Measurements from ENCODE around the gene GSC2. TPM values are rescaled to one million over a fixed set of nuclear protein-coding genes. Genes with fewer than 3 reads are reported as not detected.

Gene GSC2
- total RNA-seq, 2 experiments from 2014 or later, result not detected

DNA sequence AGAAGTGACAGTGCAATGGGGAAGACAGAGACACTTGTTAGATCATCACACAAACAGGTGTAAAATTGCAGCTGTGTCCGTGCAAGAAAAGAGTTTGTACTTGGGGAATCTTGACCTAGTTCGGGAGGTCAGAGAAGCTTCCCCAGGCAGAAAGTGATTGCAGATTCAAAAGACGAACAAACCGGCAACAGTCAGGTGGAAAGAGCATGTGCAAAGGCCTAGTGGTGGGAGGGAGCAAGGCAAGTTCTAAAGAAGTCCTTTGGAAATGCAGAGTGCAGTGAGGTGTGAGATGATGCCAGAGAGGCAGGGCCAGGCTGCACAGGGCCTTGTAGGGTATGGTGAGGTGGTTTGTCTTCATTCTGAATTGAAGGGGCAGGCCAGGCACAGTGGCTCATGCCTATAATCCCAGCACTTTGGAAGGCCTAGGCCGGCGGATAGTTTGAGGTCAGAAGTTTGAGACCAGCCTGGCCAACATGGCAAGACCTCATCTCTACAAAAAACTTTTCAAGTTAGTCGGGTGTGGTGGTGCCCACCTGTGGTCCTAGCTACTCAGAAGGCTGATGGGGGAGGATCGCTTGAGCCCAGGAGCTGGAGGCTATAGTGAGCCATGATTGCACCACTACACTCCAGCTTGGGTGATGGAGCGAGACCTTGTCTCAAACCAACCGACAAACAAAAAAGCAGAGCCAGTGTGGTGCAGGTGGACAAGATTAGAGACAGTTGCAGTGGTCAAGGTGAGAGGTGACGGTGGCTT is 3.7 kb downstream of the GSC2 start:
- Histone ChIP-seq H3K27me3 (ENCODE audit: control insufficient read depth in 1 of 2, insufficient read depth in 2 of 2, low read length in 2 of 2) (peaks cover 24 to 27% of the 10 kb centered on the region in 2 experiments), H3K9me3 (ENCODE audit: control insufficient read depth in 1 of 2, insufficient read depth in 1 of 2, low read length in 2 of 2) (peaks cover under 1 to 18% of the 10 kb centered on the region in 2 experiments), H3K36me3 (ENCODE audit: insufficient read depth, low read length) (peaks cover 14% of the 10 kb centered on the region), H3K4me3 (ENCODE audit: low read length) (no peak overlapping the region), H3K4me1 (ENCODE audit: insufficient read depth, low read length) (peaks cover 39% of the 10 kb centered on the region), H3K27ac (ENCODE audit: low read depth in 1 of 2, low read length in 2 of 2) (no peak overlapping the region)
- POLR2A ChIA-PET, result interaction anchor here (0.6 kb wide), 1 partner anchor 331 kb away, joined by 3 read pairs; no protein-coding TSS in a partner anchor
- no peak overlapping the region for H3K4me3 Mint-ChIP-seq
- TF ChIP-seq, protein P1, sequence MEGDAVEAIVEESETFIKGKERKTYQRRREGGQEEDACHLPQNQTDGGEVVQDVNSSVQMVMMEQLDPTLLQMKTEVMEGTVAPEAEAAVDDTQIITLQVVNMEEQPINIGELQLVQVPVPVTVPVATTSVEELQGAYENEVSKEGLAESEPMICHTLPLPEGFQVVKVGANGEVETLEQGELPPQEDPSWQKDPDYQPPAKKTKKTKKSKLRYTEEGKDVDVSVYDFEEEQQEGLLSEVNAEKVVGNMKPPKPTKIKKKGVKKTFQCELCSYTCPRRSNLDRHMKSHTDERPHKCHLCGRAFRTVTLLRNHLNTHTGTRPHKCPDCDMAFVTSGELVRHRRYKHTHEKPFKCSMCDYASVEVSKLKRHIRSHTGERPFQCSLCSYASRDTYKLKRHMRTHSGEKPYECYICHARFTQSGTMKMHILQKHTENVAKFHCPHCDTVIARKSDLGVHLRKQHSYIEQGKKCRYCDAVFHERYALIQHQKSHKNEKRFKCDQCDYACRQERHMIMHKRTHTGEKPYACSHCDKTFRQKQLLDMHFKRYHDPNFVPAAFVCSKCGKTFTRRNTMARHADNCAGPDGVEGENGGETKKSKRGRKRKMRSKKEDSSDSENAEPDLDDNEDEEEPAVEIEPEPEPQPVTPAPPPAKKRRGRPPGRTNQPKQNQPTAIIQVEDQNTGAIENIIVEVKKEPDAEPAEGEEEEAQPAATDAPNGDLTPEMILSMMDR (IDR thresholded peaks at IDR 0.05), result no peak
- CTCF ChIA-PET, result interaction anchor here (0.8 kb wide), 1 partner anchor 27 kb away, joined by 3 read pairs; no protein-coding TSS in a partner anchor
- peaks cover 13% of the 10 kb centered on the region for H3K36me3 Mint-ChIP-seq (ENCODE audit: low read depth)
- H3K27ac Mint-ChIP-seq, result no peak overlapping the region
- ATAC-seq (ENCODE audit: poor library complexity) (no peak), DNase-seq (peak in 1 of 14 experiments; percentile 16)
- peaks cover 26% of the 10 kb centered on the region for H3K4me1 Mint-ChIP-seq (ENCODE audit: low read depth)
- H3K27me3 Mint-ChIP-seq, result peaks cover 23% of the 10 kb centered on the region
- intact Hi-C loops (cut with DNase I, micrococcal nuclease), result loop anchor here (1.0 to 10.0 kb wide), 3 partner anchors 298 to 572 kb away; partner anchors contain the start of genes C22orf39 (in 1 of the 2), CDC45 (in 1 of the 2) and UFD1 (in 1 of the 2)
- H3K9me3 Mint-ChIP-seq, result no peaks in the 10 kb centered on the region

DNA sequence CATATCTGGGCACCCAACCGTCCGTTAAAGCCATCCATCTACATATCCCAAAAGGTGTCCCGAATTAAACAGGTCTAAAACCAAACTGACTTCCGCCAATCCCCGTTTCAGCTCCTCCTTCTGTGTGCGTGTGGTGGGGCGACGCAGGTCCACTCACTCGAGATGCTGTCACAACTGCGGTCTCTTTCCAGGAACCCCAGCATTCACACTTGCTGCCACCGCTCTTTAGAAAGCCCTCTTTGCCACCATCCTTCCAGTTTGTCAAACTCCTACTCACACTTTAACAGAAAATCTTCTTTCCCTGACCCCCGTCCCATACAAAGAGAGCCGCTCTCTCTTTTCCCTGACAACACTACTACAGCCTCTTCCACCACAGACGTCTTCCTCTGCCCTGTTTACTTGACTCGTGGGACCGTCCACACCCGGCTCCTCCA is 6.1 kb downstream of the GSC2 start:
- intact Hi-C loops (cut with DNase I, micrococcal nuclease), result loop anchor here (1.0 to 10.0 kb wide), 11 partner anchors 22 to 575 kb away; partner anchors contain the start of genes CDC45 (in 2 of the 2), UFD1 (in 2 of the 2), C22orf39 (in 1 of the 2) and CLTCL1 (in 1 of the 2)
- TF ChIP-seq, protein P1 (IDR thresholded peaks at IDR 0.05), result no peak
- POLR2A ChIA-PET, result interaction anchor here (0.9 to 3.3 kb wide), 13 partner anchors 10 to 486 kb away, joined by 3 to 34 read pairs (median 7); partner anchors contain the start of genes C22orf39, CDC45, DGCR2 and HIRA

DNA sequence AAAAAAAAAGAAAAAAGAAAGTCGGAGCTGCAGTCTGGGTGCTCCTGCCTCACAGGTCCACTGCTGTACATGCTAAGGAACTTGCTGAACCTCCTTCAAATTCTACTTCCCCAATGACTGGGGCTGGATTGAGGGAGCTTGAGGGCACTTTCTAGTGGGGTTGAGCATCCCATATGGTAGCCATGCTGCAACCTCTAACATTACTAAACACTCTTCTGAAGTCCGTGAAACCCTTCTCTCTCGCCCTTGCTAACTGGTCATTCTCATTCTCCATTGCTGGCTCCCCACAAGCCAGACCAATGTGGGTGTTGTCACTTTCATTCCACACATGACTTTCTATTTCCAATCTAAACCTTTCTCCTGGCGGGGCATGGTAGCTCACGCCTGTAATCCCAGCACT is 6.9 kb downstream of the GSC2 start:
- Histone ChIP-seq H3K36me3 (ENCODE audit: insufficient read depth, low read length) (peaks cover 46% of the 10 kb centered on the region), H3K4me1 (ENCODE audit: insufficient read depth, low read length) (peaks cover 20% of the 10 kb centered on the region), H3K4me3 (ENCODE audit: low read length) (no peak overlapping the region), H3K9me3 (ENCODE audit: control insufficient read depth in 1 of 2, insufficient read depth in 1 of 2, low read length in 2 of 2) (no peaks in the 10 kb centered on the region), H3K27me3 (ENCODE audit: control insufficient read depth in 1 of 2, insufficient read depth in 2 of 2, low read length in 2 of 2) (peaks cover 3 to 8% of the 10 kb centered on the region in 2 experiments), H3K27ac (ENCODE audit: low read depth in 1 of 2, low read length in 2 of 2) (no peak overlapping the region)
- DNase-seq, result no peak
- Mint-ChIP-seq H3K36me3 (ENCODE audit: low read depth) (peaks cover 42% of the 10 kb centered on the region), H3K4me1 (ENCODE audit: low read depth) (peaks cover 22% of the 10 kb centered on the region), H3K27ac (peak overlapping the region; percentile 94), H3K4me3 (peak overlapping the region; percentile 70), H3K27me3 (peaks cover 16% of the 10 kb centered on the region), H3K9me3 (no peaks in the 10 kb centered on the region)
- ChIA-PET CTCF (interaction anchor here (1.6 to 2.8 kb wide), 3 partner anchors 37 to 487 kb away, joined by 7 to 13 read pairs (median 9); no protein-coding TSS in a partner anchor), POLR2A (interaction anchor here (0.8 to 3.3 kb wide), 7 partner anchors 21 to 487 kb away, joined by 3 to 34 read pairs (median 8); partner anchors contain the start of genes C22orf39, DGCR2 and SLC25A1)
- TF ChIP-seq, protein P1 (IDR thresholded peaks at IDR 0.05), result no peak
- intact Hi-C loops (cut with DNase I, micrococcal nuclease), result loop anchor here (10.0 kb wide), 2 partner anchors 302 to 332 kb away; partner anchors contain the start of genes C22orf39 (in 1 of the 2), CDC45 (in 1 of the 2) and UFD1 (in 1 of the 2)
- ATAC-seq (ENCODE audit: poor library complexity), result no peak

More for the DNA sequence above, 6.1 kb downstream of the GSC2 start:
- Histone ChIP-seq H3K4me3 (ENCODE audit: low read length) (peak overlapping the region; percentile 90), H3K36me3 (ENCODE audit: insufficient read depth, low read length) (peaks cover 38% of the 10 kb centered on the region), H3K27ac (ENCODE audit: low read depth in 1 of 2, low read length in 2 of 2) (peak overlapping the region; percentile 81 to 86), H3K4me1 (ENCODE audit: insufficient read depth, low read length) (peaks cover 23% of the 10 kb centered on the region), H3K9me3 (ENCODE audit: control insufficient read depth in 1 of 2, insufficient read depth in 1 of 2, low read length in 2 of 2) (peaks cover 0 to 6% of the 10 kb centered on the region in 2 experiments), H3K27me3 (ENCODE audit: control insufficient read depth in 1 of 2, insufficient read depth in 2 of 2, low read length in 2 of 2) (peaks cover 10 to 16% of the 10 kb centered on the region in 2 experiments)
- Mint-ChIP-seq H3K4me1 (ENCODE audit: low read depth) (peaks cover 22% of the 10 kb centered on the region), H3K4me3 (peak overlapping the region; percentile 97), H3K9me3 (no peaks in the 10 kb centered on the region), H3K27ac (peak overlapping the region; percentile 94), H3K27me3 (peaks cover 16% of the 10 kb centered on the region), H3K36me3 (ENCODE audit: low read depth) (peaks cover 37% of the 10 kb centered on the region)
- DNase-seq (peak in 7 of 14 experiments; percentile 13 to 66 (median 25)), ATAC-seq (ENCODE audit: poor library complexity) (peak; percentile 16)
- CTCF ChIA-PET, result interaction anchor here (0.6 to 2.8 kb wide), 17 partner anchors 18 to 486 kb away, joined by 3 to 19 read pairs (median 4); partner anchors contain the start of genes CDC45, SLC25A1 and UFD1

All from CD4-positive, alpha-beta T cell (primary cell).